Right cardiac atrium (tissue), 5 donors: ENCODE measurements around the gene TPCN2. TPM values are rescaled to one million over a fixed set of nuclear protein-coding genes. Genes with fewer than 3 reads are reported as not detected.

Source experiments
- ATAC-seq, 2 donors: fragments of 200-7000 bp; cut with Tn5 transposase; one replicate each; pipeline versions ENCODE4 v1.8.0 to v1.9.1; 2020; ENCODE audit warnings: moderate library complexity in 2 of 2, mild to moderate bottlenecking in 1 of 2
- DNase-seq, 3 donors: peaks; one replicate each; pipeline ENCODE4 v3.0.0-alpha.2; 2020
- H3K27ac ChIP-seq: one replicate; pipeline ENCODE4 v1.5.1; 2013; ENCODE audit warnings: mild to moderate bottlenecking, low read length, control low read depth, moderate library complexity
- H3K27me3 ChIP-seq: one replicate; pipeline ENCODE4 v1.6.1; 2013; ENCODE audit not compliant: control insufficient read depth, insufficient read depth
- H3K4me1 ChIP-seq: one replicate; pipeline ENCODE4 v1.6.1; 2013; ENCODE audit warnings: low read length; ENCODE audit not compliant: control insufficient read depth, insufficient read depth
- H3K4me3 ChIP-seq: one replicate; pipeline ENCODE4 v1.5.1; 2013; ENCODE audit warnings: low read length, control low read depth
- H3K9me3 ChIP-seq: one replicate; pipeline ENCODE4 v1.6.1; 2013; ENCODE audit warnings: low read length; ENCODE audit not compliant: control insufficient read depth
- WGBS: extraction: QIAGEN DNeasy Blood & Tissue Kit; methylation state at CpG from one replicate; pipeline ENCODE4 v1.1.7; 2013; 5-methylcytosine and 5-hydroxymethylcytosine counted together
- intact Hi-C, 4 donors: fragments of 100-400 bp; cut with DNase I; formaldehyde crosslinking; loops; one replicate each; pipeline versions ENCODE4 v1.11.0 to v1.14.0; 2022 to 2023
- polyA plus RNA-seq: library from polyadenylated mRNA; stranded (reverse); fragments of 200-250 nt; gene quantifications from one replicate; pipeline ENCODE4 v1.2.3, GENCODE V29; 2013
- total RNA-seq, 4 donors: library from RNA; stranded (reverse); fragmentation: NEBNext Ultra II Directional; extraction: Animal tissue kit (Norgen Biotek cat#: 25700); gene quantifications; one replicate each; pipeline ENCODE4 v1.2.1, GENCODE V29; 2021
- donor health status: healthy with polysubstance abuse.
- donor health status: DM: no; HTN: yes; CAD: no.
- donor health status: DM: no; HTN: no; CAD: no.
- donor health status: DM: no; HTN: yes; CAD: no; lungs with severe emphysema.
- donor health status: DM: yes; HTN: yes; CAD: no.

Gene TPCN2
- total and polyA plus RNA-seq, 5 donors = 7.0 to 11.1 (median 8.3) TPM

DNA sequence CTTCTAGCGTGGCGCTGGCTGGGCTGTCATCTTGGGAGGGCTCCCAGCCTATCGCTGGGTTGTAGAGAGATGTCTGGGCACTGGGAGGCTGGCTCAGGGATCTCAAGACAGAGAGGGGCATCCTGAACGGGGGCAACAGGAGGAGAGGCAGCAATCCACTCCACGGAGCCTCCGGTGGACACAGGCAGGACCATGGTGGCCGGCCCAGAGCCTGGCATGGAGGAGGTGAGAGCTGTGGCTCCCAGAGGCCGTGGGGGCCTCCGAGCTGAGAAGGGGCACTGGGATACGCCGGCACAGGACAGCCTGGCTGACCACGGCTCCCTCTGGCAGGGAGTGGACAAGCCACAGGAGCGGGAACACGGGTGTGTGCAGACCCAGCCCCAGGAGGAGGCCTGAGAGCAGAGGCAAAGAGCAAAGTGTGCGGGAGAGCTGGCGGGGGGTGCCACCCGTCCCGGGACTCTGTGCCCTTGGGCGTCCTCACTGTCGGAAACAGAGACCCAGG, 44.8 kb upstream of the TPCN2 start:
- DNase-seq (peak in 1 of 3 donors; percentile 39), ATAC-seq (no peak)
- Histone ChIP-seq H3K27ac (no peak overlapping the region), H3K9me3 (no peaks in the 10 kb centered on the region), H3K4me3 (no peak overlapping the region), H3K27me3 (no peaks in the 10 kb centered on the region), H3K4me1 (peaks cover 2% of the 10 kb centered on the region)
- WGBS = 90% methylated on average over 20 of the region's 20 CpGs
- intact Hi-C loops = no loop called here

DNA sequence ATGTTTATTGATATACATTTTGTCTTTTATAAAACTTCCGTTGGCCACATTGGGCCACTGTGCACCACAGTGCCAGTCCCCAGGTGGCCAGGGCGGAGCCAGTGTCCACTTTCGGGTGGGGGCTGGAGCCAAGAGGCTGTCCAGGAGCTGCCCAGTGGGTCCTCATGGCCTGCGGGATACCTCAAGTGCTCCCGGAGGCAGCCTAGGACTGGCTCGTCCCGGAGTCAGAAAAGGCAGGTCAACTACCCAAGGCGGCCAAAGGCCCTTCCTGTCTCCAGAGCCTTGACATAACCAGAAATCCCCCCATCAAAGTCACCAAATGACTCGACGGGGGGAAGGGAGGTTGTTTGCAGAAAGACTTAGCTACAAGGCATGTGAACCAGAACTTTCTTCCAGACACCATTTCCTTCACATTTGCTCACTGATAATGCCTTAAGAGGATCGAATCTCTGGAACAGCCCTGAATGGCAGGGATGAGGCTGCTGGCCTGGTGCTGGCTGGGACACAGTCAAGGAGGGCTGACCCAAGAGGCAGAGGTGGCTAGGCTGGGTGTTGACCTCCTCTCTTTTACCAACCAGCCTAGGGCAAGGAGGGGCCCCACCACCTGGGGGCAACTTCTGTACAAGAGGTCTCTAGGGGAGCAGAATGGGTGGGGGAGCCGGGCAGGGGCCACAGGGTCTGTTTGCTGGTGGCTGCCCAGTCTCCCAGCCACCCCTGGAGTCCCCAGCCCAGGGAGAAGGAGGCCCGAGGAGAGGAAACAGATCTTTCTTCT, 44.1 kb upstream of the TPCN2 start:
- 81% methylated on average over 13 of the region's 13 CpGs for WGBS
- Histone ChIP-seq H3K27ac (no peak overlapping the region), H3K9me3 (no peaks in the 10 kb centered on the region), H3K4me3 (no peak overlapping the region), H3K4me1 (peaks cover 2% of the 10 kb centered on the region), H3K27me3 (no peaks in the 10 kb centered on the region)
- no peak for ATAC-seq
- intact Hi-C loops = no loop called here
- DNase-seq = peak in 2 of 3 donors; percentile 21 to 28

- no peaks in the 10 kb centered on the region for H3K27me3 ChIP-seq
- no peak overlapping the region for H3K4me3 ChIP-seq
- intact Hi-C loops = no loop called here
- DNase-seq = peak in 1 of 3 donors; percentile 54
- peaks cover 2% of the 10 kb centered on the region for H3K4me1 ChIP-seq
- H3K27ac ChIP-seq = no peak overlapping the region
- ATAC-seq = no peak
- 90% methylated on average over 27 of the region's 27 CpGs for WGBS
- no peaks in the 10 kb centered on the region for H3K9me3 ChIP-seq
Observed at GRCh38 chr11:69005183-69005630, 43.5 kb upstream of the TPCN2 start.

- Histone ChIP-seq H3K9me3 (no peaks in the 10 kb centered on the region), H3K4me1 (peaks cover 2% of the 10 kb centered on the region), H3K27me3 (no peaks in the 10 kb centered on the region), H3K27ac (no peak overlapping the region), H3K4me3 (no peak overlapping the region)
- intact Hi-C loops = no loop called here
- ATAC-seq (no peak), DNase-seq (peak in 1 of 3 donors; percentile 48)
- 87% methylated on average over 48 of the region's 48 CpGs for WGBS
Observed at GRCh38 chr11:69005631-69006368, 42.9 kb upstream of the TPCN2 start.

GRCh38 chr11:69006816-69007215, 41.9 kb upstream of the TPCN2 start:
- Histone ChIP-seq H3K4me1 (peaks cover 2% of the 10 kb centered on the region), H3K9me3 (no peaks in the 10 kb centered on the region), H3K4me3 (no peak overlapping the region), H3K27me3 (no peaks in the 10 kb centered on the region), H3K27ac (no peak overlapping the region)
- intact Hi-C loops = no loop called here
- DNase-seq (no peak), ATAC-seq (no peak)
- WGBS = 86% methylated on average over 12 of the region's 12 CpGs

- H3K4me1 ChIP-seq = peaks cover 2% of the 10 kb centered on the region
- H3K4me3 ChIP-seq = no peak overlapping the region
- no peaks in the 10 kb centered on the region for H3K27me3 ChIP-seq
- no peak for DNase-seq
- intact Hi-C loops = no loop called here
- no peak for ATAC-seq
- H3K9me3 ChIP-seq = no peaks in the 10 kb centered on the region
- H3K27ac ChIP-seq = peak overlapping the region; percentile 61
- WGBS = 55% methylated on average over 8 of the region's 8 CpGs
Observed at GRCh38 chr11:69007975-69008381, 40.8 kb upstream of the TPCN2 start.

DNA sequence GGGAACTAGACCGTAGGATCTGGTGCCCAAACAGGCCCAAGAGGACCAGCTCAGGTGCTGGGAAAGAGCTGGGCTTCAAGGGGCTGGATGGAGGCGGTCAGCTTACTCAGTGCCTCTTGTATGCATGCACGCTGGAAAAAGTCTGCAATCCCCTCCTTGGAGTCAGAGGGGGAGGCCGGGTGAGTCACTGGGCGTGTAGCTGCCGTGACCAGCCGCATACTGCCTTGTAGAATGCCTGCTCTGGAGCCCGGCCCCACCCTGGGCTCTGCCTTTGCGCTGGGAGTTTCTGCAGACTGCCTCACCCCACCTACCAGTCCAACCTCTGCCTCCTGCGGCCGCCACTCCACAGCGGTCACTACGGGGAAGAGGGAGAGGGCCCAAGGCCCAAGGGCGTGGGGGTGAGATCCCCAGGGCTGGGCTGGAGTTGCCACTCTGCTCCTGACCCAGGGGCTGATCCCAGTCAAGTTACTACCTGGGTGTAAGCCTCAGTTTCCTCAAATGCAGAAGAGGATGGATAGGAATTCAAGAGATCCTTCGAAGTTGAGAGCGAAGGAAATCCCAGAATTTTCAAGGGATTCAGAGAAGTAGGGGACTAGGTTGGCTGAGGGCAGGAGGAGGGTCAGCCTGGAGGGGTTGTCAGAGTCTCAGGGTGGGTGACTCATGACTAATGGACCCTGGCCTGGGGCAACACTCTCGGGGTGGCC, 39.8 kb upstream of the TPCN2 start:
- Histone ChIP-seq H3K27ac (peak overlapping the region; percentile 61), H3K9me3 (no peaks in the 10 kb centered on the region), H3K4me1 (peaks cover 2% of the 10 kb centered on the region), H3K27me3 (no peaks in the 10 kb centered on the region), H3K4me3 (no peak overlapping the region)
- ATAC-seq = peak; percentile 62 to 70
- WGBS = 61% methylated on average over 17 of the region's 17 CpGs
- DNase-seq = peak; percentile 88 to 92 (median 91)
- intact Hi-C loops = no loop called here

- H3K27ac ChIP-seq = no peak overlapping the region
- no peaks in the 10 kb centered on the region for H3K9me3 ChIP-seq
- H3K27me3 ChIP-seq = no peaks in the 10 kb centered on the region
- 64% methylated on average over 16 of the region's 16 CpGs for WGBS
- intact Hi-C loops = loop anchor here in 1 of 4 donors (10.0 kb wide), 1 partner anchor 65 kb away; no protein-coding TSS in a partner anchor
- peaks cover 2% of the 10 kb centered on the region for H3K4me1 ChIP-seq
- DNase-seq (peak in 1 of 3 donors; percentile 54), ATAC-seq (no peak)
- no peak overlapping the region for H3K4me3 ChIP-seq
Observed at GRCh38 chr11:69009441-69010211, 39.1 kb upstream of the TPCN2 start.

DNA sequence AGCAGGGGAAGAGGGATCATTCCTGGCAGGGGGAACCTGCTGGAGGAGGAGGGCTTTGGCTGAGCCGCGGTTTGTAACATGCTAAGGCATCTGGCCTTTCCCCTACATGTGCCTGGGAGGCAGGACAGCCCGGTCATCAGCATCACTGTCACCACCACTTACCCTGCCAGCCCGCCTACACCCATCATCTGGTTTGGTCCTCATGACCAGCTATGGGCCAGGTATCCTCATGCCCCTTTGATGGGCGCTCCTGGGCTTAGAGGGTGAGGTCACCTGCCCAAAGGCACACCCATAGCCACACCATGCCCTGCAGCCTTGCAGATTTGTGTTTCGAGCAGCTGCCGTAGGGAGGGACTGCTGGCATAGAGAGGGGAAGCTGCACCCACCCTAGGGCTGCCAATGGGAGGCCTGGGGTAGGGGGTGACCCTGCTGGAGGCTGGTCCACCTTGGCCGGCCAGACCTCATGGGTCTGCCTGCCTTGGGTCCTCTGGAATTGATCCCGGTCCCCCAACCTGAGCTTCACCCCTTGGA, 38.3 kb upstream of the TPCN2 start:
- peaks cover 2% of the 10 kb centered on the region for H3K4me1 ChIP-seq
- WGBS = 37% methylated on average over 9 of the region's 9 CpGs
- intact Hi-C loops = loop anchor here in 1 of 4 donors (10.0 kb wide), 1 partner anchor 66 kb away; no protein-coding TSS in a partner anchor
- peak overlapping the region; percentile 31 for H3K27ac ChIP-seq
- ATAC-seq = no peak
- no peaks in the 10 kb centered on the region for H3K27me3 ChIP-seq
- no peaks in the 10 kb centered on the region for H3K9me3 ChIP-seq
- DNase-seq = peak in 1 of 3 donors; percentile 44
- H3K4me3 ChIP-seq = peak overlapping the region; percentile 33
